Neutrophil (primary cell): Measurements from ENCODE around the gene EHHADH.

Experiments used
- H3K27ac ChIP-seq: fragments of 200-600 bp; sonication (generic); 2 replicates; pipeline ENCODE4 v1.5.1; 2016; ENCODE audit warnings: mild to moderate bottlenecking, moderate library complexity
- H3K27me3 ChIP-seq: fragments of 200-600 bp; sonication (generic); 2 replicates; pipeline ENCODE4 v1.6.0; 2016; ENCODE audit warnings: mild to moderate bottlenecking
- H3K36me3 ChIP-seq: fragments of 200-600 bp; sonication (generic); 2 replicates; pipeline ENCODE4 v1.5.1; 2017
- H3K4me1 ChIP-seq, 2 experiments: fragments of 200-600 bp in 1 of 2; sonication (generic) in 1 of 2; 1 replicate in 1 of 2; 2 replicates in 1 of 2; pipeline versions ENCODE4 v1.5.1 to v1.6.1; 2013 to 2016; ENCODE audit warnings: low read depth in 1 of 2, low read length in 1 of 2, mild to moderate bottlenecking in 1 of 2, moderate library complexity in 1 of 2; ENCODE audit not compliant: control insufficient read depth in 1 of 2, insufficient read depth in 1 of 2
- H3K4me3 ChIP-seq, 2 experiments: fragments of 200-600 bp in 1 of 2; sonication (generic) in 1 of 2; 1 replicate in 1 of 2; 2 replicates in 1 of 2; pipeline ENCODE4 v1.5.1; 2013 to 2016; ENCODE audit warnings: low read depth in 1 of 2, low read length in 1 of 2, mild to moderate bottlenecking in 1 of 2, moderate library complexity in 1 of 2
- H3K9me3 ChIP-seq: fragments of 200-600 bp; sonication (generic); 2 replicates; pipeline ENCODE4 v1.5.1; 2016
- TF ChIP-seq, protein P1 (sequence below): fragments of 200-600 bp; sonication (generic); IDR thresholded peaks from 2 replicates; pipeline ENCODE4 v1.5.1; 2016; ENCODE audit warnings: antibody characterized with exemption

Gene EHHADH

DNA sequence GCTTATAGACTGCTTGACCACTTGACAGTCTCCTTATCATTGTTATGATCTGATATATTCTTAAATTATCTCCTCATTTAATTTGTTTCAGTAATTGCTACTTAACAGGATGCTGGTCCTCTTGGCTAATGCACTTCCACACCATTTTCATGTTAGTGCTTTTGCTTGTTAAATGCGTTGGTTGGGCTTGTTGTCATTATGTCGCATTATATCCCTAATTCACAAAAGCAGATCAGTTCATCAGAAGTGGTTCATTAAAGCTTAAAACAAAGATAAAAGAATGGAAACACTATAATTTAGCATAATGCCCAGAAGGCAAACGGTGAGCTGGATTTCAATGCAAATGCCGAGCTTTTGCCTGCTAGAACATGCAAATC is 17.1 kb upstream of the EHHADH start:
- H3K4me1 ChIP-seq: no peaks in the 10 kb centered on the region
- H3K27ac ChIP-seq: no peak overlapping the region
- TF ChIP-seq, protein P1, sequence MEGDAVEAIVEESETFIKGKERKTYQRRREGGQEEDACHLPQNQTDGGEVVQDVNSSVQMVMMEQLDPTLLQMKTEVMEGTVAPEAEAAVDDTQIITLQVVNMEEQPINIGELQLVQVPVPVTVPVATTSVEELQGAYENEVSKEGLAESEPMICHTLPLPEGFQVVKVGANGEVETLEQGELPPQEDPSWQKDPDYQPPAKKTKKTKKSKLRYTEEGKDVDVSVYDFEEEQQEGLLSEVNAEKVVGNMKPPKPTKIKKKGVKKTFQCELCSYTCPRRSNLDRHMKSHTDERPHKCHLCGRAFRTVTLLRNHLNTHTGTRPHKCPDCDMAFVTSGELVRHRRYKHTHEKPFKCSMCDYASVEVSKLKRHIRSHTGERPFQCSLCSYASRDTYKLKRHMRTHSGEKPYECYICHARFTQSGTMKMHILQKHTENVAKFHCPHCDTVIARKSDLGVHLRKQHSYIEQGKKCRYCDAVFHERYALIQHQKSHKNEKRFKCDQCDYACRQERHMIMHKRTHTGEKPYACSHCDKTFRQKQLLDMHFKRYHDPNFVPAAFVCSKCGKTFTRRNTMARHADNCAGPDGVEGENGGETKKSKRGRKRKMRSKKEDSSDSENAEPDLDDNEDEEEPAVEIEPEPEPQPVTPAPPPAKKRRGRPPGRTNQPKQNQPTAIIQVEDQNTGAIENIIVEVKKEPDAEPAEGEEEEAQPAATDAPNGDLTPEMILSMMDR: no peak
- no peak overlapping the region for H3K4me3 ChIP-seq
- H3K36me3 ChIP-seq: no peaks in the 10 kb centered on the region
- no peaks in the 10 kb centered on the region for H3K9me3 ChIP-seq
- H3K27me3 ChIP-seq: peaks cover 54% of the 10 kb centered on the region

- no peak overlapping the region for H3K27ac ChIP-seq
- H3K36me3 ChIP-seq: no peaks in the 10 kb centered on the region
- TF ChIP-seq, protein P1: no peak
- H3K4me1 ChIP-seq: no peaks in the 10 kb centered on the region
- peaks cover 54% of the 10 kb centered on the region for H3K27me3 ChIP-seq
- H3K4me3 ChIP-seq: no peak overlapping the region
- H3K9me3 ChIP-seq: no peaks in the 10 kb centered on the region
Observed at GRCh38 chr3:185270262-185270955, 16.6 kb upstream of the EHHADH start.

- no peak overlapping the region for H3K4me3 ChIP-seq
- TF ChIP-seq, protein P1: no peak
- no peaks in the 10 kb centered on the region for H3K36me3 ChIP-seq
- H3K4me1 ChIP-seq: no peaks in the 10 kb centered on the region
- no peaks in the 10 kb centered on the region for H3K9me3 ChIP-seq
- H3K27me3 ChIP-seq: peaks cover 46% of the 10 kb centered on the region
- H3K27ac ChIP-seq: no peak overlapping the region
Observed at GRCh38 chr3:185268194-185268962, 14.5 kb upstream of the EHHADH start.

GRCh38 chr3:185267193-185267592 is 13.3 kb upstream of the EHHADH start:
- no peak overlapping the region for H3K4me3 ChIP-seq
- H3K36me3 ChIP-seq: no peaks in the 10 kb centered on the region
- H3K27ac ChIP-seq: no peak overlapping the region
- TF ChIP-seq, protein P1: no peak
- H3K27me3 ChIP-seq: peaks cover 34% of the 10 kb centered on the region
- H3K9me3 ChIP-seq: no peaks in the 10 kb centered on the region
- no peaks in the 10 kb centered on the region for H3K4me1 ChIP-seq

GRCh38 chr3:185264849-185265553 is 11.2 kb upstream of the EHHADH start:
- TF ChIP-seq, protein P1: no peak
- H3K4me1 ChIP-seq: no peaks in the 10 kb centered on the region
- no peak overlapping the region for H3K4me3 ChIP-seq
- no peaks in the 10 kb centered on the region for H3K9me3 ChIP-seq
- H3K27ac ChIP-seq: no peak overlapping the region
- H3K27me3 ChIP-seq: peaks cover 14% of the 10 kb centered on the region
- H3K36me3 ChIP-seq: no peaks in the 10 kb centered on the region
